HG03103 (cell line): ENCODE results near the gene TXNL1.
"Not testable (repeated sequence)": the region's sequence is repeated elsewhere in the genome, so short reads cannot be mapped to it uniquely, and the experiment has no call there.

Experiments
- ATAC-seq: cut with Tn5 transposase; IDR thresholded peaks from one replicate; pipeline ENCODE4 v1.9.1; 2021; ENCODE audit warnings: low read depth; ENCODE audit not compliant: unreplicated experiment

The TXNL1 gene

DNA sequence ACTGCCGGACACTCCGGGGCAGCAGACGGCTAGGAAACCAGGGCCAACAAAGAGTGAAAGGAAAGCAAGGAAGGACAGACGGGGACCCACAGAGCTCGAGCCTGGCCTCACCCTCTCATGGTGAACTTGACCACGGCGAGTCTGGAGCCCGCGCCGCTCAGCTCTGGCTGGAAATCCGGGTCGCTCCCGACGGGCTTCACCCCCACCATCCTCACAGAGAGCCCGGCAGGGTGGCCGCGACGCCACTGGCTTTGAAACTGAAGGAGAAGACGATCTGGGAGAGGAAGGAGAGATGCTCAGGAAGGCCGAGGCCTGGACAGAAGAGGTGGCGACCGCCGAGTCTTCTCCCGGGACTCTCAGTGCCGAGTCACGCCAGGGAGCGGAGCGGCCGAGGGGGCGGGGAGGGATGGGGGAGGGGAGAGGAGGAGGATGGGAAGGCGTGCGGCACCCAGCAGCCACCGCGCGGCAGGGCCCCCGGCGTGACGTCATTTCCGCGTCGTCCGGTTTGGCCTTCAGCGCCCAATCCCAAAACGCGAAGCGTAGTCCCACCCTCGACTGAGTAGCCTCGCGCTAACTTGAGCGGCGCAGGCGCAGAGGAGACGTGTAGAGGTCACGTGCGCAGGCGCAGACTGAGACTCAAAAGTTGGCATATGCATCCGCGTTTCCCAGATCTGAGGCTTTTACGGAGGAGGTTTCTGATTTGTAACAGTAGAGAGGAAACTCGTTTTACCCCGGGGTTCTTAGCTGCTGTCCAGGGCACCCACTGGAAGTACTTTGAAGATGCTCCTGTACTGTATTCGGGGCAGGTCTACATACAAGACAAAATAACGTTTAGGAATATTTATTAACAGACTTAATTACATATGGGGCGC, at the start of gene TXNL1:
TXNL1 (minus strand) TSS at position 361 of the 872 bp plus-strand sequence; CDS start at position 209, 152 bp downstream.
- ATAC-seq, result peak; percentile 94

DNA sequence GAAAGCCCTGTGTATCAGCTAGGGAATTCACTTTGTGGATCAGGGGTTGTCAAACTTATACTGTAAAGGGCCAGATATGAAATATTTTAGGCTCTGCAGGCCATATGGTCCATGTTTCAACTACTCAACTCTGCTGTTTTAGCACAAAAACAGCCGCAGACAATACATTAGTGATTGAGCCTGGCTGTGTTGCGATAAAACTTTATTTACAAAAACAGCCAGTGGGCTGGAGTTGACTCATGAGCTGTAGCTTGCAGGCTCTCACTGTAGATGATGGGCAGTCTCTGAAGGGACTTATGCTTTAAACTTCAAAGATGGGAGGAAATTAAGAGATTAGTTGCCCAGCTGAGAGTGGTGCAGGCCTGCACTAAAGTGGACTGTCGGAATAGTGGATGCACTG, 45.9 kb upstream of the TXNL1 start:
- no peak for ATAC-seq

DNA sequence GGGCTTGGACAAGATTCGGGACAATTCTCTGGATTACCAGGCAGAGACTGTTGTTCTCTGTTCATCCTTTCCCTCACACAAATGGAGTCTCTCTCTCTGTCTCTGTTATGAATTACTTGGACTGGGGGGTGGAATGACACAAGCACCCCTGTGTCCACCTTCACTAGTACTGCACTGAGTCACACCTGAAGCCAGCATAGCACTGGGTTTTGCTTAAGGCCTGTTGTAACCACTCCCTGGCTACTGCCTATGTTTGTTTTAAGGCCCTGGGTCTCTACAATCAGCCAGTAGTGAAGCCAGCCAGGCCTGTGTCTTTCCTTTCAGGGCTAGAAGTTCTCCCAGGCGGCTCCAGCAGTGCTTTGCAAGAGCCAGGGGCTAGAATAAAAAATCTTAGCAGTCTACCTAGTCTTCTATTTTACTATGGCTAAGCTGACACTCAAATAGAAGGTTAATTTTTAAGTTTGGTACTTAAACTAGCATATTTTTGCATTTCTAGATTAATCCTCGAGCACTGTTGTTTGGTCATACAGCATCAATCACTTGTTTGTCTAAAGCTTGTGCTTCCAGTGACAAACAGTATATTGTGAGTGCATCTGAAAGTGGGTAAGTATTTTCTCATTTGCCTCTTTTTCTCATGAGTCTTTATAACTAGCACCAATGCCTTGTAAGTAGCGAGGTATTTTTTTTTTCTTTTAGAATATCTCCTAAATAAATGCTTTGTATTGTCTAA, 40.6 kb upstream of the TXNL1 start:
- no peak for ATAC-seq

DNA sequence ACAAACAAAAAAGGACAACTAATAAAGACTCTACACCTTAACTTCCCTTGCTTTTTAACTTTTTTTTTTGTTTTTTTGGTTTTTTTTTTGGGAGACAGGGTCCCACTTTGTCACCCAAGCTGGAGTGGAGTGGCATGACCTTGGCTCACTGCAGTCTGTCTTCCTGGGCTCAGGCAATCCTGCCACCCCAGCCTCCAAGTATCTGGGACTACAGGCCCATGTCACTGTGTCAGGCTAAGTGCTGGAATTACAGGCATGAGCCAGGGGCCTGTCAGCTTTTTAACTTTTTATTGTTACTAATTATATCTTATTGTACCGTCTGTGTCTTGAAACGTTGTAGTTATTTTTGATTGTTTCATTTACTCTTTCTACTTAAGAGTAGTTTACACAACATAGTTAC, 38.2 kb upstream of the TXNL1 start:
- no peak for ATAC-seq

DNA sequence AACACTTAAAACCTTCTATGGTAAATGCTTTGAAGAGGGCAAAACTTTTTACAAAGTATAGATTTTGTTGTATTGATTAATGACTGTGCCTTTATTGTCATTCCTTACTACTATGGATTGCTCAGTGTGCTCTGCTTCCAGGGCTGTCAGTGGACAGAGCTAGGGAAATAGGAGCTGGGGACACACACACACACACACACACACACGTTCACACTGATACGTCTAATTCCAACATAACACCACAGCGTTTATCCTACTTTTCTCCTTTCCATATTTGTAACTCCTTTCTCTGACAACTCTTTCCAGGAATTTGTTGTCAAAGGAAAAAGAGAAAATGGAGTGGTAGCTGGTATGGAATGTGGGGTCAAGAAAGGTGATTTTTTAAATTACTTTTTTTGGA, 34.6 kb upstream of the TXNL1 start:
- ATAC-seq, result no peak

DNA sequence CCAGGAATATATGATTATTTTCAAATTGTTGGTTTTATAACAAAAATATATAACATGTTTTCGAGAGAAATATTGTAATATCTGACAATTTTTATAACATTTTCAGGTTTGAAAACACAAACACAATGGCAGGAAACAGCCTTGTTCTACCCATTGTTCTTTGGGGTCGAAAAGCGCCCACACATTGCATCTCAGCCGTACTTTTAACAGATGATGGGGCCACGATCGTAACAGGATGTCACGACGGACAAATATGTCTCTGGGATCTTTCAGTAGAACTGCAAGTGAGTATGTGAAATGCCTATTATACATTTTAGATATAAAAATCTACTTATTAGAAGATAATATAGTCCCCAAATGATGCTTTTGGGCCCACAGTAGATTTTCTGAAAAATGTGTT, 34.0 kb upstream of the TXNL1 start:
- no peak for ATAC-seq

DNA sequence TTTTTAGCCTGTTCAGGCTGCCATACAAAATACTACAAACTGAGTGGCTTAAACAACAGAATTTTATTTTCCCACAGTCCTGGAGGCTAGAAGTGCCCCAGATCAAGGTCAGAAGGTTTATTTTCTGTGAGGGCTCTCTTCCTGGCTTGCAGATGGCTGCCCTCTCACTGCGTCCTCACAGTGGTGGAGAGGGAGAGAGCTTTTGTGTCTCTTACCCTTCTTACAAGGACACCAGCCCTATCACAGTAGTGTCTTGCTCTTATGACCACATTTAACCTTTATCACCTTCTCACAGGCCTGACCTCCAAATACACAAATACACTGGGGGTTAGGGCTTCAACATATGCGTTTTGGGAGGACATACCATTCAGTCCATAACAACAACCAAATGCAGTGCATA, 24.5 kb upstream of the TXNL1 start:
- ATAC-seq, result no peak

DNA sequence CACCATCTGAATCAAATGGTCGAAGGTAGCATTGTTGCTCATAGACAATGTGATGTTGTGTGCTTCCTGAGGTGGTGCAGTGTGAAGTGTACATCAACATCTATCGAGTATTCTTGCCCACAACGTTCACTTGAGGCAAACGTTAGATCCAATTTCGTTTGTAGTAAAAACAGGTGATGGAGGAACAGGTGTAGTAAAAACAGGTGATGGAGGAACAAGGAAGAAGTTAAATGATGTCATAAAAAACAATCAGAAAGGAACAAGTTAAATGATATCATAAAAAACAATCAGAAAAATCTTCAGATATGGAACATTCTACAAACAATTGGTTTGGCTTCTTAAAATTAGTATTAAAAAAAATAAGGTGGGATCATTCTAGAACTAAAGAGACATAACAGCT, 24.1 kb upstream of the TXNL1 start:
- ATAC-seq, result no peak

DNA sequence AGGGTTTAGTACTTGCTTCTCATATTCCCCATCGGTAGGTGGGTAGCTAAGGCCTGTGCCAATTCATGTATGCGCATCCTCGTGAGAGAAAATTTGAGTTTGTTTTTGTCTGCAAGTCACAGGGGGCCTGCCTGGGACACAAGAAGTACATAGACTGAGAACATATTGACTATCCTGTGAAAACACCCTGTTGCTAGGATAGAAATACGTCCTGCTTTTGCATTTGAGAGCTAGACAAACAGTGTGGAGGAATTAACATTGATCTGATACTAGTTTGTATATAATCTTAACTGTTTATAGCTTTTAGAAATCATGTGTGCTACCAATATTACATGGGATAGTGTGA, 23.6 kb upstream of the TXNL1 start:
- no peak for ATAC-seq

DNA sequence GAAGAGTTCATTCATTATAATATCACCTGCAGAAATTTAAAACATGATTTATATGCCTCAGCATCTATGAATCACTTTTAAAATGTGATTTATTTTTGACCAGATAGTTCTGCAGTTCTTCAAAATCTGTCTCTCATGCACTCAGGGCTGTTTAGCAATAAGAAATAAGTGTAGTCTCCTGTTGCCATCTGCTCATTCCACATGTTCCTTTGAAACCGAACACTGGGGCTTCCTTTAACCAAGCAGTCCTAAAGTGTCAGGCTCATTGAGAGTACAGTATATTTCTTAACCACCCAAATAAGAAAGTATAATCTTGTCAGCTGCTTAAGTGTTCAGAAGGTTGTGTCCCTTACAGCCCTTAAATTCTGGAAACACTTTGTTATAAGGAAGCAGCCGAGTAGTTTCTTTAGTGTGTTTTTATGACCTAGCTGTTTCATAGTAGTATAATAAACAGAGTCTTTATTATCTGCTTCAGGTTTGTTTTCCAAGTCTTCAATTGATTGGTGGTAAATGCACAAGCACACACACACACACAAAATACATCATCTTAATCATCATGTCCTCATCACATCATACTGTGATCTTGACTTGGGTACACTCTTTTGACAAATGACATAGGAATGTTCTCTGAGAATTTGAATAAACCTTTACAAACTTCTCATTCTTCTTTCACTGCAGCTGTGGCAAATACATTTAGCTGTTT, 23.1 kb upstream of the TXNL1 start:
- ATAC-seq, result no peak

DNA sequence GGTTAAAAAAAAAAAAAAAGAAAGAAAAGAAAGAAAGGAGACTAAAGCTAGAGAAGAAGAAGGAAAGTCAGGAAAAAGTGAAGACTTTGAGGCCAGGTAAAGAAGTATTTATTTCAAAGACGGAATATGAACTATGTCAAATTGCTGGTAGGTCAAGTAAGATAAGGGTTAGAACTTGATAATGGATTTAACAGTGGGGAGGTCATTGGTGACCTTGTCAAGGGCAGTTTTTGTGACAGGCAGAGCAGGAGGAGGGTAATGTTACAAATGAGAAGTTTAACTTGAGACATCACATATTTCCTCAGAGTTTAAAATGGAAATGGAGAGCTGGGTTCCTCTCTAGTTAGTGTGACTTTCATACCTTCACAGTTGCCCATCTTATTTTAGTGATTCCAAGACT, 22.3 kb upstream of the TXNL1 start:
- no peak for ATAC-seq

DNA sequence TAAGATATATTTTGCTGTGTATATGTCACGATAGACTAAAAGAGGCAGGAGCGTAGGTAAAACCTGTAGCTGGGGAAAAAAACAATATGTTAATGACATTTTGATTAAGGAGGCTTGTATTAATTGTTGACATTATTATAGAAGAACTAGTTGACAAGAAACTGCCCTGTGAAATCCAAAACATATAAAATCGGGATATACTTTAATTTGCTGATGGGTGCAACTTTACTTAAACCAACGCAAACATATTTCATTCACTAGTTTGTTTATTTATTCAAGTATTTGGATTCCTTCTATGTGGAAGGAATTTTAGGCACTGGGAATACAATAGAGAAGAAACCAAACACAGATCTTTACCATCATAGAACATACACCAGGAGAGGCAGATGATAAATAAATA, 20.7 kb upstream of the TXNL1 start:
- no peak for ATAC-seq

DNA sequence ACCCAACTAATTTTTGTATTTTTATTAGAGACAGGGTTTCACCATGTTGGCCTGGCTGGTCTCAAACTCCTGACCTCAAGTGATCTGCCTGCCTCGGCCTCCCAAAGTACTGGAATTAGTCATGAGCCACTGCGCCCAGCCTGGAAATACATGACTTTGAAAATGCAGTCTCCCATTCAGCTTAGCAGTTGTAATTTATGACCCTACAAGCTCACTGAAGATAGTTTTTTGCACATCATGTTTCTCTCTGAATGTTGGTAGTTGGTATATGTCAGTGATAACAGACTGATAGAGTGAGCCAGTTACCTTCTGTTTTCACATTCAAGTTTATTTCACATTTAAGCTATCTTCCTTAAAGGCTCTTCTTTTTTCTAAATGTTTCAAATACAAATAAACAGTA, 19.9 kb upstream of the TXNL1 start:
- ATAC-seq, result no peak

DNA sequence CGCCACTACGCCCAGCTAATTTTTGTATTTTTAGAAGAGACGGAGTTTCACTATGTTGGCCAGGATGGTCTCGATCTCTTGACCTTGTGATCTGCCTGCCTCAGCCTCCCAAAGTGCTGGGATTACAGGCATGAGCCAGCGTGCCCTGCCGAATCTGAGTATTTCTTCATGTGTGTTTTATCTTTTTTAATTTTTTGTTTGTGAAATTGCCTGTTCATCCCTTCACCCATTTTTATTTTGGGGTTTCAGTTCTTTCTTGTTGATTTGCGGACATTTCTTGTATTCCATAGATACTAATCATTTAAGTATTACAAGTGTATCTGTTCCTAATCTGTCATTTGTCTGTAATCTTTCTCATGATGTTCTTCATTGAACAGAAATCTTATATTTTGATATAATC, 15.9 kb upstream of the TXNL1 start:
- ATAC-seq, result not testable (repeated sequence)

DNA sequence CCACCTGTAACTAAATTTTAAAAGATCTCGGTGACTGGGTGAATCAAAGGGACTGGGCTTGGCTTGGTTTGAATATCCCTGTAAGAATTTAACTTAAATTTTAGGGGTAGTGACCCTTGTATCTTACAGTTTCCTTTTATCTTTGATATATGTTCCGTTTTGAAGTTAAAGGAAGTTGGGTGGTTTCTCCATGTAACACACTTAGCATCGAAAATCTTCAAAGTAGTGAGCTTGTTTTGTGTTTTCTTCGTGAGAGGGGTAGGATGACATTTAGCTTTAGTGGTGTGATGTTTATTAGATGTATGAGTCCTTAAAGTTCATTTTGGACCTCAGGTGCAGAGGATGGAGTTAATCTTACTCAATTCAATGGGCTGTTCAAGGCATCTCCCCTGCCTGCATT, 14.4 kb upstream of the TXNL1 start:
- ATAC-seq, result no peak

DNA sequence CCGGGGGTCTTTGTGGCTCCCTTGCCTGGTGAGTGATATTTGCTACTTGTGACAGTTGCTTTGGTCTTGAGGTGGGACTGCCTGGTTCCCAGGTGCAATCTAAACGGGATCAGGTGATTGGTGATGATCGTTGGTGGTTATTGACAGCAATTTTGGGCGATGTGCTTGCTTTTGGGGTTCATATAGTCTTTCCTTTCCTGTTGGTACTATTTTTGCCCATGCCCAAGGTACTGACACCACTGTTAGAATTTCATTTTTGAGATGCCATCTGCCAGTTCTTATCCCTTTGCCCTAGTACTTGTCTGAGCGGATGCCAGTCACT, 13.3 kb upstream of the TXNL1 start:
- ATAC-seq, result no peak

DNA sequence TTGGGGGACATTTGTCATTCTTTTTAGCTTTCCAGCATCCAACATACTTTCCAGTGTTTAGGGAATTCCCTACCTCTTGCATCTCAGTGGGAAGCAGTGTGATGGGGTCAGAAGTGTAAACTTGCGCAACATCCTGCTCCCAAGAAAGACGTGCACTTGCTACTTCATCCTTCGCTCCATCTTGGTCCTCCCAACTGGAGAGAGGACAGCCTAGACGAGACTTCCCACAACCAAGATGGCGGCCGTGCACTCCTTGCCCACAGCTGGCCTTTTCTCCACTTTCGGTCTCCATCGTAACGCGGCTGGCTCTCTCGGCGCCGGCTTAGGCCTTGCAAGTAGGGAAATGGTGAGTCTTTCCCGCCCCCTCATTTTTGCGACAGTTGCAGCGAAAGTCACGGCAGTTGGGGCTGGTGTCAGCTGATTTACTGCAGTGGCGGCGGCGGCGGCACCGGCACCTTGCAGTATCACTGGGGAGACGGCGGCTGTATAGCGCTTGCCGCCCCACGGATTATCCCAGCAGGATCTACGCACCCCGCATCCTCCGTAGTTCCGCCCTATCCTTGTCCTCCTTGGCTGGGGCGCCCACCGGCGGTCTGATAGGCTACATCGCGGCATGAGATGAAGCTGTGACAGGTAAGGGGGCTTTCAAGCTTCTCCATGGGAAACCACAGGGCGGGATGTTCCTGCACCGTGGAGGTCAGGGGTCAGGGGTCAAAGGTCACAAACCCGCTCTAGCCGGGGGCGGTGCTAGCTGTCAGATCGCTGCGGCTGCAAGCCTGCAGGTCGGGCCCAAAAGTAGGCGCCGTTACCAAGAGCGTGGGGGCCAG, 12.8 kb upstream of the TXNL1 start, which contains the start of gene WDR7:
WDR7 (plus strand) TSS at position 416 of the 827 bp plus-strand sequence. CDS start 21,157 bp downstream, outside the sequence.
- ATAC-seq, result peak; percentile 92

DNA sequence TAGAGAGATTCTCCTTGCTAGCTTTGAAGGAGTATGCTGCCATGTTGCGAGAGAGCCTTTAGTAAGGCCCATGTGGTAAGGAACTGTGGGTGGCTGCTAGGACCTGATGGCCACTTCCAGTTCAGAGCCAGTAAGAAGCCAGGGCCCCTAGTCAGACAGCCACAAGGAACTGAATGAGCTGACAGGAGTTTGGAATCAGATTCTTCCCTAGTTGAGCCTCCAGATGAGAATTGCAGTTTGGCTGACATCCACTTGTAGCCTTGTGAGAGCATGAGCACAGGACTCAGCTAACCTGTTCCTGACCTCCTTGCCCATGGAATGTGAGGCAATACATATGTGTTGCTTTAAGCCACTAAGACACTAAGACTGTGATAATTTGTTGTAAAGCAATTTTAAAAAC, 11.6 kb upstream of the TXNL1 start:
- no peak for ATAC-seq

DNA sequence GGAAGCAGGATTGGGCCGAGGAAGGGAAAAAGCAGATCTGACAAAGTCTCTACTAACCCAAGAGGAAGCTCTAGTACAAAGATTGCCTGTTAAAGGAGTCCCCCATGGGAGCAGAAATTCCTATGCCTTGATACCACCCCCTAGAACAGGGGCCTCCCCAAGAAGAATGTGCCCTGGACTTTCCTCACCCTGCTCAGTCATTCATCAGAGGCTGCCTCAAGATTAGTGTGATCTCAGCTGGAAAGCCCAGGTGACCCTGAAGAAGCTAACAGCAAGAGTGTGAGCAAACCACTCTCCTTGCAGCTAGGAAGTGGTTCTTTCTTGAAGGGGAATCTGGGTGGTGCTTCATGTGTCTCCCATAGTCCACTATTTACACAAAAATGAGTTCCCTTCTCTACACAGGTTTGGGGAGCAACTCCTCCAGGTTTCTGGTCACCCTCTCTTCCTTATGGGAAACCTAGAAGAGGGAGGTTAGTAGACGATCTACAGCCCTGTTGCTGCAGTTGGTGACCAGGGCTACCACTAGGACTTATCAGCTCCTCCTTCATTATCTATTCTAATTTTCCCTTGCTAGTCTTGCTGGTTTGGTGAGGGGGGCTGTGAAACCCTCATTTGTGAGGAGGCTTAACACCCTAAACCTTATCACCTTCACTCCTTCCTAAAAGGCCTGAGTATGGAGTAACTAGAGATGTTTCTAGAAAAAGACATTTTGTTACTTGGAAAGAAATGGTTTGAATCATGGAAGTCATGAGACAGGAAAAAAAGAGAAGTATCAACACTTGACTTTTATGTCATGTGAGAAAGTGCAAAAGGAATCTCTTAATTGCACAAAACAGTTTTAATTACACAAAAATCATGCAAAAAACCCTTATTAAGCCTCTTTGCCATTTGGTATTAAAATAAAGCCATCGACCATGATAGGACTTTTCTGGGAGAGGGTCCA, 9.8 kb upstream of the TXNL1 start:
- ATAC-seq, result no peak

DNA sequence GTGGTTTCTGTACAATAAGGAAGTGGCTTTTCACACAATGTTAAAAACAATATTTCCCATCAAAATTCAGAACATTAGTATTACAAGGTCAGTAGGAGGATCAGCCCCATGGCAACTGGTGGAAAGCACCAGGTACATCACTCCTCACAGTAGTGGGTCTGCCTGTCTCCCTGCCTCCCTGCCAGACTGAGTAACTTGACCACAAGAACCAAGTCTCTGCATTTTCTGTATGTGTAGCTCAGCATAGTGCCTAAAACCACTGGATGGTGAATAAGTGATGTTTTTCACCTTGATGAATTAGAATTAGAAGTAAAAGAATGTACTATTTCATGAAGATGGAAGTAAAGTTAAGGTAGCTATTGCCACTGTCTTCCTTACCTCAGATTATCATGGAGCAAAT, 8.7 kb upstream of the TXNL1 start:
- ATAC-seq, result no peak
